ENCODE results near the gene INPP5F.

DNA sequence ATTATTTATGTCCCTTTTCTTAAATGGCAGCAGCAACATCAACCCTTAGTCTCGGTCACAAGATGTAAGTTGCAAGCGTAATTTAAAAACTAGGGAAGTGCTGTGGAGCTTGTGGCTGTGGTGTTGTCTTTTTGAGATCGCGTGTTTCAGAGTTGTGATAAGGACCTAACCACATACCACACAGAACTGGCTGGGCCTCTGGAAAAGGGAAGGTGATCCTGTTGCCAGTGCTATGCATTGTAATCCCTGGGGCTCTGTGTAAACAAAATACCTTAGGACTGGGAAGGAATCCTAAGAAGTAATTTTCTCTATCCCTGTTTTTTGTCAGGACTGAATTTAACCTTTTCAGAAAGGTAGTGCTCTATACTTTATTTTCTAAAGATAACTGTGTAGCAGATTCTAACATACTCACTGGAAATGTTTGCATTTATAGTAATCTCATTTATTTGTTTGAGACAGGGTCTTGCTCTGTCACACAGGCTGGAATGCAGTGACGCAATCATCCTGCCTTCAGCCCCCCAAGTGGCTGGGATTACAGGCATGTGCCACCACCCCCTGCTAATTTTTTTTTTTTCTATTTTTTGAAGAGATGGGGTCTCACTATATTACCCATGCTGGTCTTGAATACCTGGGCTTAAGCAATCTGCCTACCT, 60.4 kb downstream of the INPP5F start:
- TF ChIP-seq, protein P1, sequence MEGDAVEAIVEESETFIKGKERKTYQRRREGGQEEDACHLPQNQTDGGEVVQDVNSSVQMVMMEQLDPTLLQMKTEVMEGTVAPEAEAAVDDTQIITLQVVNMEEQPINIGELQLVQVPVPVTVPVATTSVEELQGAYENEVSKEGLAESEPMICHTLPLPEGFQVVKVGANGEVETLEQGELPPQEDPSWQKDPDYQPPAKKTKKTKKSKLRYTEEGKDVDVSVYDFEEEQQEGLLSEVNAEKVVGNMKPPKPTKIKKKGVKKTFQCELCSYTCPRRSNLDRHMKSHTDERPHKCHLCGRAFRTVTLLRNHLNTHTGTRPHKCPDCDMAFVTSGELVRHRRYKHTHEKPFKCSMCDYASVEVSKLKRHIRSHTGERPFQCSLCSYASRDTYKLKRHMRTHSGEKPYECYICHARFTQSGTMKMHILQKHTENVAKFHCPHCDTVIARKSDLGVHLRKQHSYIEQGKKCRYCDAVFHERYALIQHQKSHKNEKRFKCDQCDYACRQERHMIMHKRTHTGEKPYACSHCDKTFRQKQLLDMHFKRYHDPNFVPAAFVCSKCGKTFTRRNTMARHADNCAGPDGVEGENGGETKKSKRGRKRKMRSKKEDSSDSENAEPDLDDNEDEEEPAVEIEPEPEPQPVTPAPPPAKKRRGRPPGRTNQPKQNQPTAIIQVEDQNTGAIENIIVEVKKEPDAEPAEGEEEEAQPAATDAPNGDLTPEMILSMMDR (IDR thresholded peaks at IDR 0.05), result no peak
- no peak for TF ChIP-seq ZFX (IDR thresholded peaks at IDR 0.05; ENCODE audit: borderline replicate concordance)
